Activated CD8-positive, alpha-beta memory T cell treated with anti-CD3 and anti-CD28 coated beads for 1 hour (primary cell): Measurements from ENCODE around the gene NGB.
A peak's percentile ranks its signal among the peaks of the same experiment; 100 is the strongest.
"Not testable (repeated sequence)": the region's sequence is repeated elsewhere in the genome, so short reads cannot be mapped to it uniquely, and the experiment has no call there.

Experiments
- DNase-seq, 2 donors: peaks; one replicate each; pipeline ENCODE4 v3.0.0-alpha.2; 2020; ENCODE audit warnings: low read depth in 1 of 2; ENCODE audit errors: extremely low read depth in 1 of 2

The NGB gene, protein sequence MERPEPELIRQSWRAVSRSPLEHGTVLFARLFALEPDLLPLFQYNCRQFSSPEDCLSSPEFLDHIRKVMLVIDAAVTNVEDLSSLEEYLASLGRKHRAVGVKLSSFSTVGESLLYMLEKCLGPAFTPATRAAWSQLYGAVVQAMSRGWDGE

DNA sequence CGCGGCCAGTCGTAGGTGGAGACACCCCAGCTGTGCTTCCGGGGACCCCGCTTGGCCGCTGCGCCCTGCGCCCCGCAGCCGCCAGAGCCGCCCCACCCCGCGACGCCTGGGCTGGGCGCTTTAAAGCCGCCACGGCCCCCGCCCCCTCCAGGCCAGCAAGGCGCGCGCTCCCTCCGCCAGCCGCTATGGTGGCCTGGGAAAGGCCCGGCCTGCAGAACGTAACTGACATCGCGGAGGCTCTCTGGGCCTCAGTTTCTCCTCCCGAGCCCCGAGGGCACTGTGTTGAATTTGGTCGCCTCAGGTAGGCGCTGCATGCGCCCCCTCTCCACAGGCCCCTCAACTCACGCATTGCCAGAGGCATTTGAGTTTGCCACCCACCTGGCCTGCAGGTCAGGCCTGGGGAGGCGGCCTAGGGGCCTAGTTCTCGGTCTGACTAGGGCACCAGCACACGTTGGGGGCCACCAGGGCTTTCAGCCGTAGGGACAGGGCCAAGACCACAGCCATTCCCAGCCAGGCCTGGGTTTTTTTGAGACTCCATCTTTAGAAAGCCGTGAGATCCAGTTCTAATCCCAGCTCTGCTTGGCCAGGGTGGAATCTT lies at the start of gene NGB:
Gene NGB (minus strand): TSS at position 94 of the 598 bp plus-strand sequence. CDS start 269 bp downstream, outside the sequence.
- no peak for DNase-seq

DNA sequence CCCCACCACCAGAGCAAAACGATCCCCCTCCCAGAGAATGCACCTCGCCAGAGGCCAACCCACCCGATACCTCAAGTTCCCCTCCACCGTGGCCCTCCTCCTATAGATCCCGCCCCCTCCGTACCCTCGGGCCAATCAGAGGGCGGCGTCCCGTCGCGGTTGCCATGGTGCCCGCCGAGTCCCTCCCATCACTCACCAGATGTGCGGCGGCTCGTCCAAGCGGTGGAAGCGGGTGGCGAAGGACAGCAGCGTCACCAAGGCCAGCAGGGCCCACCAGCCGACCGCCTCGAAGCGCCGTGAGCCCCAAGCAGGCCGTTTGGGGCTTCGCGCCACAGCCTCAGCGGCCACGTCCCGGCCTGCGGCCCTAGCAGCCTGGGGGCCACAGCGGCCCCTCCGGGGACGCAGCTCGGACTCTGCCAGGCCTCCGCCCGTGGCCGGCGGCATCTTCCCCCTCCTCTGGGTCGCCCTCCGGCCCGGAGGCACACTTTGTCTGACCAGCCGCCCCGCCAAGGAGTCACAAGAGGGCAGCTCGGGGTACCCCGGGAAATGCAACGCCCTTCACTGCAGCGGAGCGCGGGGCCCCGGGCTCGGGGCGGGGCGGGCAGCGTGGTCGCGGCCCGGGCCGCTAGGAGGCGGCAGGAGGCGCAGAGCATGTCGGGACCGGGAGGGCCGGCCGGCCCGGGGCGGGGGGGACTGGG lies 49.4 kb upstream of the NGB start, which contains the start of gene POMT2:
Gene POMT2 (minus strand): TSS at position 646 of the 698 bp plus-strand sequence. CDS start 202 bp downstream, at position 444.
- DNase-seq, result peak; percentile 80 to 89

DNA sequence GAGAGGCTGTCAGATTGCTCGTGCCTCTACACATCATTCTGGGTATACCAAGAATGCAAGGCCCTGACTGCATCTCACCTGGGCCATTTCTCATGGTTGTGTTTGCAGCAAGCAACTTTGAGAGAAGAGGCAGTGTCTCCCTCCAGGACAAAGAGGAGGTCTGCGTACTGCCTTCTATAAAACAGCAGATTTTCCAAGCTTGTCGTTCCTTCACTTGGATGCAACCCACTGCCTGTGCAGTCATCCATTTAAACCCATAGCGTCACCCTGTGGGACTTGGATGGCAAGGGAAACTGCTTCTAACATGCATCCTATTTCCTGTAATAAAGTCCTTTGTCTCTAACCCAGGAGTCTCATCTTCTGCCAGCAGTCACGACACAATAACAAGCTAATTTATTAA lies 48.4 kb upstream of the NGB start:
- no peak for DNase-seq

DNA sequence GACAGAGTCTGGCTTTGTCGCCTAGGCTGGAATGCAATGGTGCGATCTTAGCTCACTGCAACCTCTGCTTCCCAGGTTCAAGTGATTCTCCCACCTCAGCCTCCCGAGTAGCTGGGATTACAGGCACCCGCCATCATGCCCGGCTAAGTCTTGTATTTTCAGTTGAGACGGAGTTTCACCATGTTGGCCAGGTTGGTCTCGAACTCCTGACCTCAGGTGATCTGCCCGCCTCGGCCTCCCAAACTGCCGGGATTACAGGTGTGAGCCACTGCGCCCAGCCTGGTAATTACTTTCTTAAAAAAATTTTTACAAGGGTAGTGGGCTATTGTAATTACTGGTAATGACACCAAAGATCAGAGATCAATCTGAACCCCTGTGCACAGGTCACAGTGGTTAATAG lies 47.8 kb upstream of the NGB start:
- DNase-seq, result not testable (repeated sequence)

DNA sequence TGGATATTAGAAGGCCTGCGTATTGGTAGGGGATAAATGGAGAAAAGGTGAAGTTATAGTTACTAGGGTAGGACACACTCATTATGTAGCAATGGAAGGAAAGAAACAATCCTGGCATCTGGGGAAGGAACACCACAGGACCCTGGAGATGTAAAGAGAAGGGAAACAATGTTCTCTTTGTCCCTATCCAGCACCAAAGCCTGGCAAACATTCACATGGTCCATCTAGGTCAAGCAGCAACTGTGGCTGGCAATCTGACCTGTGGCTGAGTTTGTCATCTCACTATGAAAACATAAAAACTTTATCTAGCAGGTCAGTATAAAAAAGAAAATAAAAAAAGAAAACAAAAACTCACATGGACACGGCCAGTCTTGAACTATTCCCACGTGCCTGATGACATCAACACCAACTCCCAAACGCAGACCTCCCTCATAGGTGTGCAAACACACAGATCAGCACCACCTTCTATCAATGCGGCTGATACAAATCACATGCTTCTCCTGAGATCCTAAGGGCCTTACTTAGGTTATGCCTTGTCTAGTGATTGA lies 47.1 kb upstream of the NGB start:
- no peak for DNase-seq

DNA sequence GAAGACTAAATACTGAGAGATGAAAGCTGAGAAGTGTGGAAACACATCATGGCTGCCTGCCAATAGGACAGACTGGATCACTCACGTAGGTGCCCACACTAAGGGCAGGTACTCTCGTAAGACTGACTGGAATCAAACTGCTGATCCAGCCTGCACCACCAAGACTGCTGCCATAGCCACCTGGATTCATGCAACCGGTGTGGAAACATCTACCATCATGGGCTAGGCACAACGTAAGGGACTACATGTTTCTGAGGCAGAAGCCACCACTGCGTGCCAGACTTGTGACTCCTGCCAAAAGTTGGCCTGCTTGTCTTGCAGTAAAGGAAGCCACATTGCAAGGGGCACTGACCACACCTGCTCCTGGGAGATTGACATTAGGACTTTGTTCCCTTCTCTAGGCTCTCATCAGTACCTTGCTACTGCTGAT lies 45.9 kb upstream of the NGB start:
- no peak for DNase-seq

DNA sequence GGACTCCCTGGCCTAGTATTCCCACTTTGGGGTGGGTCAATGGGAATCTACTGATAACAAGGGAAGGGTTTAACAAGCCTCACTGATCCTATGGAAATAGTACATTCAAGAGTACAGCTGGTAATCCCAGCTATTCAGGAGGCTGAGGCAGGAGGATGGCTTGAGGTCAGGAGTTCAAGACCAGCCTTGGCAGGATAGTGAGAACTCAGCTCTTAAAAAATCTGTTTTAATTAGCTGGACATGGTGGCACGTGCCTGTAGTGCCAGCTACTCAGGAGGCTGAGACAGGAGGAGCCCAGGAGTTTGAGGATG lies 45.1 kb upstream of the NGB start:
- no peak for DNase-seq

DNA sequence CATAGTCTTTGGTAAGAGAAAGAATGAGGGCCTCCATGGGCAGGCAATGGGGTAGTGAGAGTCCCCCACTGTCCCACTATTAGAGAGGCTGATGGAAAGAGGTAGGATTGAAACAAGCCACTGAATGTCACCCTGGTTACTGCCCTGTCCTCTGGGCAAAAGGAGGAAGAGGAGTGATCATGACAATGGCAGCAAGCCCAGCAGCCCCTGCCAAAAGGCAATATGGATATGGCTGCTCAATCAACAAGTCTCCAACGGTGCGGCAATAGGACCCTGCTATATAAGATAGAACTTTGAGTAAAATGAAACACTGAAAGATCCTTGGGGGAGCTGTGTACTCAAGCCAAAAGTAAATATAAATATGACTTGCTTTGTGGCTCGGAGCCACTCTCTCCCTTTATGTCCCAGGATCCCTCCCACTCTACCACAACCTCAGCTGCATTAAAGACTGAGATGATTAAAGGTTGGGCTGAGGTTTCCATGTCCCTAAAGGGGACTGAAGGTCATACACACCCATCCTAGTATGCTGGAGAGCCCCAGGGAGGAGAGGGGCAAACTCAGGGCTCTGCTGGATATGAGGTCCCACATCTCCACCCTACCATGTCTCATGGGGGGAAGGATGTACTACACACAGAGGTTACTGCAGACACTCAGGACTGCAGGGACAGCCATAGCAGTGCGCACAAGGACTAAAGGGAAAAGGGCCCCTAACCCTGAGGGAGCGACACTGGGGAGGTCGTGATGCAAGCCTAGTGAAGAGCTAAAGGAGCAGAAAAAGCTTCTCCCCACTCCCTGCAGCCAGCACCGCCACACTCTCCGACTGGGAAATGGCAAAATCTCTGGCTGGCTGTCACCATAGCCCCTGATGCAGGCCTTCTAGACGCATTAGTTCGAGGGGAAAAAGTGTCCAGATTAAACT lies 43.8 kb upstream of the NGB start:
- DNase-seq, result no peak

DNA sequence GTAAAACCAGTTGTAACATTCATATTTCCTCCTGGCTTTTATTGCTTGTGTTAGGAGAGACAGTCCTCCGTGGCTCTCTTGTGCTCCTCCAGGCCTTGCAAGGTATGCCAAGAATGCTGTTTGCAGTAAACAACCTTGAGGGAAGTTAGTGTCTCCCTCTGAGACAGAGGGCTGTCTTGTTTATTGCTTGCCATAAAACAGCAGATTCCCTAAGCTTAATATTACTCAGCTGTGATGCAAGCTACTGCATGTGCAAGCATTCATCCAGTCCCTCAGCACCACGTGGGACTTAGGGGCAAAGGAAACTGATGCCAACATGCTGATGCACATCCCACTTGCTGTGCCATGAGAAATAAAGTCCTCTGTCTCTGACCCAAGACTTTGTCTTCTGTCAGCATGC lies 43.0 kb upstream of the NGB start:
- DNase-seq, result no peak

DNA sequence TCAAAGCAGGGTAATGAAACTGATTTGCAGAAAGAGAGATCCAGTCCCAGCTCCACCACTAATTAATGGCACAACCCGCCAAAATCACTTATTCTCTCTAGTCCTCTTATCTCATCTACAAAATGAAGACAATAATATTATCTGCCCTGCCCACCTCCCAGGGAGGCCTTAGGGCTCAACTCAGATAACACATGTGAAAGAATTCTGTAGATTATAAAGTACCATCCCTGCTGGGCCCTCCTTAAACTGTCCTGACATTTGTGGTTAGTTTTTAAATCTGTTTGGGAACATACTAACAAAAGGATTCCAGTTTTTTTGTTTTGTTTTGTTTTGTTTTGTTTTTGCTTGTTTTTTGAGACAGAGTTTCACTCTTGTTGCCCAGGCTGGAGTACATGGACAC lies 42.4 kb upstream of the NGB start:
- no peak for DNase-seq

DNA sequence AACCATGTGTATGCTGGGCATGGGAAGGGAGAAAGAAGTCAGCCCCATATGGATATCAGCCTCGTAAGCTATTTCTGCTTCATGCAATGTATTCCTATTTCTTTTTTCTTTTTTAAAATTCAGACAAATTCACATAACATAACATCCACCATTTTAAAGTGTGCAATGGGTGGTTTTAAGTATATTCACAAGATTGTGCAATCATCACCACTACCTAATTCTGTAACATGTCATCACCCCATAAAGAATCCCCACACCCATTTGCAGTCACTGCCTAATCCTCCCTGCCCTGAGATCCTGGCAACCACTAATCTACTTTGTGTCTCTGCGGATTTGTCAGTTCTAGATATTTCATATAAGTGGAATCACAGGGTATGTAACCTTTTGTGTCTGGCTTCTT lies 40.2 kb upstream of the NGB start:
- no peak for DNase-seq

DNA sequence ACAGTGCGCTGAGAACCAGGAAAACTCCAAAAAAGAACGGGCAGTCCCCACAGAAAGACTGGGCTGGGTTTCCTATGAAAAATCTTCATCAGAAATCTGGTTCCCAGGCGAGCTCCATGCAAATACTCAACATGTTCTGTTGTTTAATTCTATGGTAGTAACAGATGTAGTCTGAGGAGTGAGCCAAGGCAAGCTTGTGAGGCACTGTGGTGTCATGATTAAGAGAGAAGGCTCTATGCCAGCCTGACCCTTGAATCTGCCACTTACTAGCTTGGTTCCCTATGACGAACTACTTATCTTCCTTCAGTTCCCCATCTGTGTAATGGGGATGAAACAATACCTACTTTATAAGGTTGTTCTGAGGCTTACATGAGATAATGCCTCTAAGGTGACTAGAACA lies 39.0 kb upstream of the NGB start:
- no peak for DNase-seq

DNA sequence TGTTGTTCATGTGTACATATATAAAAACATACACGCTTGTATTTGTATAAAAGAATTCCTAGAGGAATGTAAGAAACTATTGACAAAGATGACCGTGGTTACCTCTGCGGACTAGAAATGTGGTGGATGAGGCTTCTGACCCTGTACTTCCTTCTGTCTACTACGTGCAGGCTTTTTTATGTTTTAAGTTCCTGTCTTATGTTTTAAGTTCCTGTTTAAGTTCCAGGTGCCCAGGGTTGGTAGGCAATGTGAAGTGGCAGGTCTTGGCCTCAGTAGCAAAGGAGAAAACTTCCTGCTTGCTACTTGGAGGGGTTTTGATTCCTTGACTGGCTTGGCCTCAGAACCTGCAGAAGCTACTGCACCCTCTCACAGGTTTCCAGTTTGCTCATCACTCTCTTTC lies 38.1 kb upstream of the NGB start:
- no peak for DNase-seq

DNA sequence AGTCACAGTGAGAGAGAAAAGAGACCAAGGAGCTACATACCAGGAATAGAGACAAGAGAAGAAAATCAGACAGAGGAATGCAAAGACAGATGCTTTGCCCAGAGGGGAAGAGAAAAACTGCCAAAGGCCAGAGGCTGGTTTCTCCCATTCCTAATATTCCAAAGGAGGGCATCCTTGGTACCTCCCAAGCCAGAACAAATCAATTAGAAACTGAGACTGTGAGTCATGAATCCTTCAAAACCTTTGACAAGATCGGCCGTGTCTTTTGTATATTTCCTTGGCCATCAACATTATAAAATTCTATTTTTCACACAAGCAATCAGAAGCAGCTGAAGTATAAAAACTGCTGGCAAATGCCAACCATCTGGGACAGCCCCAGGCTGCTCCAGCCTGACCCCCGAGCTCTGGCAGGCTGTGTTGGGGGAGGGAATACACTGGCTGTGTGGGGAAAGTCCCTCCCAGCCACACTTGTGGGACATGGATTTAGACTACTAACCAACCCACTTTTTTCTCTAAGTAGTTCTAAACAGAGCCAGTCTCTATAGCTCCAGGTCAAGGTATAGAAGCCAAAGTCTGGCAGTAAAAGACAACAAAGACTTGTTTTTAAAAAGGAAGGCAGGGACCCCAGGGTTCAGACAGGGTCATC lies 36.0 kb upstream of the NGB start:
- DNase-seq, result no peak

DNA sequence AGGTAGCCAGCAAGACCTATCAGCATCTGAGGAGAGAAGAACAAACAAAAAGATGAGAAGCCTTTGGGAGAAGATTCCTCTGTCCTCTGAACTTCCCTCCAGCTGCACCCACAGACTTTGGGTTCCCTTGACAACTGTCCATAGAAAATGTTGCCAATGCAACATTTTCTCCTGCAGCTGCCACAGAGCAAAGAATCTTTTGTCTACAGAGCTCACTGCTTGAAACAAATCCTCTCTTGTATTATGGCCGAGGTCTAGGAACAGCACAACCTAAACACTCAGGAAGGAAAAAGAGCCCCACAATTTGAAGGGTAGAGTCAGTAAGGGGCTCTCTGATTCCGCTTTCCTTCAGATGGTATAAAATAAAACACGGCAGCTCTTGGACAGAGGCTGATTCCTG lies 35.4 kb upstream of the NGB start:
- no peak for DNase-seq

DNA sequence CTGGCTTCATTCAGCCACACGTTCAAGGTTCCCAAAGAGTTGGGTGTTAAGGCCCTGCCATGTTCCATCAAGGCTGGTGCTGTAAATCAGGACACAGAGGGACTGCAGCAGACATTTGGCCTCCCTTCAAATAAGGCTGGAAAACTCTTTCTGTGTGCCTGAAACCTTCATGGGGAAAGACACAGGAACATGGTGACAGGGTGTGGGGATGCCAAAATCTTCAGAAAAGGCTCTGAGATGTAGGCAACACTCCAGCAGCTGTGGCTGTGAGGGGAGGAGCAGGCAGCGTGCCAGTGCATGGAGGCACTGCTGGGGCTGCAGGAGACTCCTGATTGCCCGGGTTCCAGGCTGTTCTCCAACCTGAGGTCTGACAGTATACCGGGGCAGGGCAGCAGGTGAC lies 34.7 kb upstream of the NGB start:
- no peak for DNase-seq

DNA sequence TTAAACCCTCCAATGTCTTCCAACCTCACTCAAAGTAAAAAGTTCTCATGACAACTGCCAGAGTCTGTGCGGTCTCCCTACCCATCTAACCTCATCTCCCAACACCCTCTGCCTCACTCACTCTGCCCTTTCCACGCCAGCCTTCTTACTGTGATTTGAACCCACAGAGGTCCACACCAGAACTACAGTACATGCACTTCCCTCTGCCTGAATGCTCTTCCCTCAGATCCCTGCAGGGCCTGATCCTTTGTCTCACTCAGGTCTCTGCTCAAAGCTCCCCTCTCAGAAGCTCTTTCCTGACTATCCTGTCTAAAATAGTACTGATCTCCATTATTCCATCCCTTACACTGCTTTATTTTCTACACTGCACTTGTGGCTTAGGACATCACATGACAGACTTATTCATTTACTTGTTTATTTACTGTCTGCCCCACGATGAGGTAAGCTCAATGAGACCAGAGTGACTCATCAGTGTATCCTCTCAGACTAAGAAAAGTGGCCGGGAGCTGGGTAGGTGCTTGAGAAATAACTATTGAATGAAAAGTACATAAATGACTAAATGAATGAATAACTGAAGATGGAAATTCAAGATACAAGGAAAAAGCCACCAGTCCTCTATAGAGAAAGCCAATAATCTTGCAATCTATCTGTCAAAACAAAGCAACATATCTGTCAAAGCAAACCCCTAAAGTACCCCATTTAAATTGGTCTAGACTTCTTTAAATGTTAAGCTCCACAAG lies 32.6 kb upstream of the NGB start:
- DNase-seq, result no peak

DNA sequence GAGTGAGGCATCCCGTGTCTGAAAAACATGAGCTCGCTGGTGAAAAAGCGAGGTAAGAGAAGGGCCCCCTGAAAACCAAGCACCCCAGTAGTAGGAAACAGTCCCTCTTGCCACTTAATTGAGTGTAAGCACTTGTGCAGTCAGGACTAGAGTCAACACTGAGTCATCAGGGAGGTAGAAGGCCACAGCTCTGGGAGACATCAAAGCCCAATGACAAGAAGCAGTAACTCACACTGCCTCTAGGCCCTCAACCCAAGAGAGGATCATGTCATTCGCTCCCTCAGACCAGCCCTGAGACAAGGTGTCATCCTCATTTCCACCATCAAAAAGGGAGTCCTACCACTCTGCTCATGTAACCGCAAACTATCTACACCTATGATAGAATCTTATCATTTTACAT lies 31.9 kb upstream of the NGB start:
- no peak for DNase-seq

DNA sequence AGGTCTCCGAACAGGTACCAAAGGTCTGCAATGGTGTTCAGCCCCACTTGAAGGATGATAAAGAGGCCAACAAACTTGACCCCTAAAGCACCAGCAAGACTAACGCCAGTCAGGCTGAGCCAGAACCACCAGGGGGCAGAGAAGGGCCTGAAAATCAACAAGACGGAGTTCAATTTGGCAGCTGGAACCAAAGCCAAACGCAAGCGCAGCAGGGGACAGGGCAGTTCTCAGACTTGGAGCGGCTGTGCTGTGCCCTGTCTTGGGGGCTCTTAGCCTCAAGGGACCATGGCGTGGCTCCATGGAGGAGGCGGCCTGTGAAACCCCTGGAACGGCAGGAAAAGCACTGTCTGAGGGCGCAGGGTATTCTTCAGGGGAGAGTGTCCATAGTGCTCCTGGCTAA lies 30.1 kb upstream of the NGB start:
- DNase-seq, result no peak

DNA sequence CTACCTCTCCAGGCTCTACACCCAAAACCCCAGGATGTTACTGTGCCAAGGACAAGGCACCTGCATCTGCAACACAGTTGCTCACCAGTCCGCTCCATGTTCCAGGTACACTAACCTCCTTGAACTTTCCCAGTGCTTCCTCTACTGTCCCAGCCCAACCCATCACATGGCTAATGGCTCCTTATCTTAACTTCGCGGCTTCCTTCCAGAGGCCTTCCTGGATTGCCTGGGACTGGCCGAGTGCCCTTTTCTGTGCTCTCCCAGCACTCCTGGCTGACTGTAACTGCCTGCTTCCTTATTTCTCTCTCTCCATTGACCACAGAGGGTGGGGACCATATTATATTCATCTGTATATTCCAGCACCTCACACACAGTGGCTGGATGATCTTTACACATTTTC lies 28.8 kb upstream of the NGB start:
- no peak for DNase-seq
